A172 (cell line): Measurements from ENCODE around the gene RCBTB2. TPM values are rescaled to one million over a fixed set of nuclear protein-coding genes. Genes with fewer than 3 reads are reported as not detected.
"Not testable (repeated sequence)": the region's sequence is repeated elsewhere in the genome, so short reads cannot be mapped to it uniquely, and the experiment has no call there.

Experiments
- DNase-seq: peaks from one replicate; pipeline ENCODE4 v3.0.0-alpha.2; 2015; ENCODE audit warnings: low spot score
- total RNA-seq: library from RNA; depleted of rRNA; stranded (reverse); fragments of >200 nt; shearing (Covaris generic); gene quantifications from 2 replicates; pipeline ENCODE4 v1.2.3, GENCODE V29; 2014

RCBTB2 gene
- total RNA-seq, 1 experiment from 2014 or later = 7.7 TPM

DNA sequence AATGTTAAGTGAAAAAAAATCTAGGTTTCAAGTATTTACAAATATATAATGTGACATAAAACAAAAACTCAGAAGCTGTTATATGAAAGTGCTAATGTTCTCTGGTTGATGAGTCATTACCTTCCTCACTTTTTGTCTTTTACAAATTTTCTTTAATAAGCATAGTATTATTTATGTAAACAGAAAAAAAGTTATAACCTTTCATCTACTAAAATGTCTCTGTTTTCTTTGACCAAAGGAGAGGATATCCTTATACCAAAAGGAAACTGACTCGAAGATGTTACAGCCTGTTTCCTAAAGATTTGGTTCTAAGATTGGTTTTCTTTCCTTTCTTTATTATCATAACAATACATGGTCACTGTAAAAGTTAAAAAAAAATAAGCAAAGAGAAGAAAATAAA, 38.0 kb downstream of the RCBTB2 start:
- no peak for DNase-seq

- no peak for DNase-seq
Observed at GRCh38 chr13:48493851-48494250, 39.0 kb downstream of the RCBTB2 start.

- no peak for DNase-seq
Observed at GRCh38 chr13:48493066-48493765, 39.7 kb downstream of the RCBTB2 start.

- no peak for DNase-seq
Observed at GRCh38 chr13:48492470-48493065, 40.3 kb downstream of the RCBTB2 start.

- DNase-seq = no peak
Observed at GRCh38 chr13:48492096-48492440, 40.8 kb downstream of the RCBTB2 start.

DNA sequence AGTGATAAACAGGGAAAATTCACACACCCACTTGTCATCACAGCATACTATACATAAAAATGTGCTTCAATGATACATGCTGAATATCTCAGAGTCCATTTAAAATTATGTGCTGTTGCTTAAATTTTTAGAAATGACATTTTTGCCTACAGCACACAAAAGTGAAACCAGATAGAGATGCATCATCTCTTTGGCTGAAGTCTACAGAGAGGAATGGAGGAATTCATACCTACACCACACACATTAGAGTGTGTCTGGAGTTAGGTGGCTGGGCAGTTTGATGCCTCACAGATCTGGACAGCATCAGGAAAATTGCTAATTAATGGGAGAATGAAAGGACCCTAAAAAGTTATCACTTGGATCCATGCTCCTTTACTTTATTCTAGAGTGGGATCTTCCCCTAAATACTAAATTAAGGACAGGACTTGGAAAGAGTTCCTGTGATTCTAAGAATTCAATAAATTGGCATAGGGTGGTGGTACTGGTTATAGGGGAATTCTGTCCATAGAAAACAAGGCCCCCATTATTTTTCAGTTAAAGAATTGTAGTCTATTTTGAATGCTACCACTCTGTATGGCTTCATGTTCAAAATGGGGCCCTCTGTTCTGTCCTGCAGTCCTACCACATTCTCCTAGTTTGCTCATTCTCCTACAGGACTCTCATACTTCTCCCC, 41.3 kb downstream of the RCBTB2 start:
- no peak for DNase-seq

GRCh38 chr13:48490241-48490640, 42.6 kb downstream of the RCBTB2 start:
- DNase-seq = no peak

DNA sequence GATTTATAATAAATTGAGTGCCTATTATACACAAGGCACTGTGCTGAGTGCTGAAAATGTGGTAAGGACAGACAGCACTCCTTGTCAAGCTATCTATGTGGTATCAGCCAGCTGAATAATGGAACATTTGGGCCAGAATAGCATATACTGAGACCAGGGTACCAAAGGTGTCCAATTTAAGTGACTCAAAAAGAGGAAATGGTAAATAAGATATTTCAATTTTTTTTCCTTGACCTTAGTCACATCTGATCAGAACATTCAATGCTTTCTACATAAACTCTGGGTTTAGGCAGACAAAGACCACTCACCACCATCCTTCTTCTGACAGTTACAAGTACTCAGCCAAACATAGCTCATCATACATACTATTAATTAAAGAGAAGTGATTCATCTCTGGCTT, 43.2 kb downstream of the RCBTB2 start:
- no peak for DNase-seq

GRCh38 chr13:48488995-48489394, 43.9 kb downstream of the RCBTB2 start:
- DNase-seq = no peak

DNA sequence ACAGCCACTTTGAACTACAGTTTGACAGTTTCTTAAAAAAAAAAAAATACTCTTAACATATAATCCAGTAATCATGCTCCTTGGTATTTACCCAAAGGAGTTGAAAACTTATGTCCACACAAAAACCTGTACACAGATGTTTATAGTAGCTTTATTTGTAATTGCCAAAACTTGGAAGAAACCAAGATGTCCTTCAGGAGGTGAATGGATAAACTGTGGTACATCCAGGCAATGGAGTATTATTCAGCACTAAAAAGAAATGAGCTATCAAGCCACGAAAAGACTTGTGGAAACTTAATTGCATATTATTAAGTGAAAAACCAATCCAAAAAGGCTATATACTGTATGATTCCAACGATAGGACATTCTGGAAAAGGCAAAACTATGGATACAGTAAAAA, 44.9 kb downstream of the RCBTB2 start:
- no peak for DNase-seq

GRCh38 chr13:48486836-48487235, 46.0 kb downstream of the RCBTB2 start:
- no peak for DNase-seq

GRCh38 chr13:48486362-48486761, 46.5 kb downstream of the RCBTB2 start:
- no peak for DNase-seq

- no peak for DNase-seq
Observed at GRCh38 chr13:48485432-48485831, 47.4 kb downstream of the RCBTB2 start.

GRCh38 chr13:48483575-48483974, 49.3 kb downstream of the RCBTB2 start:
- DNase-seq = no peak

DNA sequence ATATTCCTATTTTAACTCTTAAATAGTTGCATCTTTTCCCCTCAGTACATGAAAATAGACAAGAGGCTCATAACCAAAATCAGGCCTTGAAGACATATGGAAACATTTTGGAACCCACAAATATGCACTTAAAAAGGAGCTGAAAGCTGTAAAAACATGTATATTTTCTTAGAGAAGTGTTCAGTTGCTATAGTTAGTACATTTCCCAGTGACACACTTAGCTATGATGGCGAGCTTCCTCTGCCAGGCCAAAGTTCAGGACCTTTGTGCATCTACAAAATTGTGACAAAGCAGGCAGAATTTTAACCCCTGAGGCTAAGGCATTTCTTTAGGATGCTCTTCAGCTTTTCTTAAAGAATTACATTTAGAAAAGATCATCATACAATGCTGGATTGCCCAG, 54.5 kb downstream of the RCBTB2 start:
- DNase-seq = no peak

DNA sequence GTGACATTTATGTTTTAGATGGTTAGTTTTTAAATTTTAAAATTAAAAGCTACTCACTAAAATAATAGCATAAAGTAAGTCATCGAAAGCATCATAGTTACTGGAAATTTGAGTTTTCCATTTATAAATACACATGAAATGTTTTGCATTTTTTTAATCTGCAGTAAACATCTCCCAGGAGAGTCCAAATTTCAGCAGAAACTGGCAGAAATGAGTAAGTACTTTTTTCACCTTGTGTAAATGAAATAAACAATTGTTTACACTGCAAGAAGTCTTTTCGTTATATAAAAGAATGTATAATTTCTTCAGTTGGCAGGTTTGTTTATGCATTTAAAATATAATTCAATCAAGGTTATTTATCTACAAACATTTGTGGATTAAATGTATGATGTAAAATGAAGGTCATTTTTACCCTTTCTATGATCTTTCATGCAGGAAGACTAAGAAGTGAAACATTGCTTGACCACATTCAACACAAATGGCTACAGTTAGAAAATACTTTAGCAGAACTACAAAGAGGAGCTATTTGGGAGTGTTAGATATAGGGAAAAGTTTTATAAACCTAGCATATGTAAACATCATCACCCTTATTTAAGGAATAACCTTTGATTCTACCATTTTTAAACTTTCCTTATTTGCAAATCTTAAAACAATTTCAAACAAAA, 55.6 kb downstream of the RCBTB2 start:
- no peak for DNase-seq

DNA sequence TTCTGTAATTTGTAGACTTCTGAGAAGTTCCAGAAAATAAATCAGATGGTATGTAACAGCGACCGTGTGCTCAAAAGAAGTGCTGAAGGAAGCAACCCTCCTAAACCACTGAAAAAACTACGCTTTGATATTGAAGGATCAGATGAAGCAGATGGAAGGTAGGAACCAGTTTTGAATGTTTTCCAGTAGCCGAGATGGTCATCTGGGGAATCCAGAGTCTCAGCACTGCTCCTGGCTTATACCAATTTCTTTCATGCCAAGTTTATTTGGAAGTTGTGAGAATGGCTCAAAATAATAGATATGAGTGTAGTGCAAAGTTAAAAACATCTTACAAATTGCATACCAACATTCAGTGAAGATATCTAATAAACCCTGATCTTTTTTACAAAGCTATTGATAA, 56.2 kb downstream of the RCBTB2 start:
- DNase-seq = no peak

DNA sequence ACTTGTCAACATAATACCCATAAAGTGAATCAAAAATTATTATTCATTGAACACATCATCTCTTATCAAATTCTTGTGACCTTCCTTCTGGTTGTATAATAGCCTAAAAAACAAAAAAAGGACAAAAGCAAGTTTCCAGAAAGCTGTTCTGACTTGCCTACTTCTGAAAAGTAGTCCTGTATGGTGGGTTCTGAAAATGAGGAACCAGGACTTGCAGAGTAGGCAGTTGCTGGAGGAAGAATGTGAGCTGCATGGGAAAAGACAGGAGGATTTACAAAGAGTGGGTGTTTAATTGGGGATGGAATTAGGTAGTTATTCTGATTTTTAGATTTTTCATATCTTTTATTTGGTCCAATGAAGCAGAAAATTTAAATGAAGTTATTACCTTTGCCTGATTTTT, 56.7 kb downstream of the RCBTB2 start:
- DNase-seq = no peak

GRCh38 chr13:48475230-48475629, 57.6 kb downstream of the RCBTB2 start:
- no peak for DNase-seq

DNA sequence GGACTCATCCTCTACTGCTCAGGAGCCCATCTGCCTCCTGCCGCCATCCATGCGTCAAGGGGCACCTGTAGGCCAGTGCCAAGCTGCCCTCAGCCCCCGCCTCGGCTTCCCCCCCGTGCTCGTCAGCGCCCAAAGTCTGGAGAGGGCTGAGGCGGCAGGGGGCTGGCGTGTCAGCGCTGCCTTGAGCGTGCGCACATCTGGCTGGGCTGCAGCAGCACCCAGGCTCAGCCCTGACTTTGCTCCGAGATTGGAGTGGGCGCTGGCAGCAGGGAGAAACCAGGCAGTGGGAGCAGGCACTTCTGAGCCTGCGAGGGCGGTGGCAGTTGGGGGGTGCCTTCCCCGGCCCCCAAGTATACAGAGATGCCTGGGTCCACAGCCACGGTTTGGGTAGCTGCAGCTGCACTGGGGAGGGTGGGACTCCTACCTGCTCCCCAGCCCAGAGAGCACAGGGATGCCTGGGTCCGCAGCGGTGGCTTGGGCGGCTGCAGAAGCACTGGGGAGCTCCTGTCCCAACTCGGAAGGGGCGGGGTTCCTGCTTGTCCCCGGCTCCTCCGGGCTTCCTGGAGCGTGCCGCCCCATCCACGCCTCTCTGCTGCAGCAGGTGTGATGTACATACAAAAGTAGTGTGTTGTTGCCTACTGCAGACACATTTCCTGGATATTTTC, 75.2 kb downstream of the RCBTB2 start:
- no peak for DNase-seq

DNA sequence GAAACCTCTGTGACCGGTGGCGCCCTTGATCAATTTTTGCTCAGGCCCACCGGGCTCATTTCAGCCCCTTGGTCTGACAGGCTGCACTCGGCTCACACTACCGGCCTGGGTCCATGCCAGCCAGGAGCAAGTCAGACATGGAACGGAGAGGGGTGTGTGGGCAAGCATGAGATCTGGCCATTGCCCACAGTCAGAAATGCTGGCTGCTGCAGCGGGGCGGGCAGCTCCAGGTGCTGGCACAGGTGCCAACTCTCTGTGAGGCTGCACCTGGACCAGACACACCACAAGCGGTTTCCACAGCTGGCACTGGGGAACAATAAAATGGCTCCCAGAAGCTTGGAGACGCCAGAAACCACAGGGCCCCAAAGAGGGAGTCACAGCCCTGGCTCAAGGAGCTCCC, 76.3 kb downstream of the RCBTB2 start:
- DNase-seq = no peak

DNA sequence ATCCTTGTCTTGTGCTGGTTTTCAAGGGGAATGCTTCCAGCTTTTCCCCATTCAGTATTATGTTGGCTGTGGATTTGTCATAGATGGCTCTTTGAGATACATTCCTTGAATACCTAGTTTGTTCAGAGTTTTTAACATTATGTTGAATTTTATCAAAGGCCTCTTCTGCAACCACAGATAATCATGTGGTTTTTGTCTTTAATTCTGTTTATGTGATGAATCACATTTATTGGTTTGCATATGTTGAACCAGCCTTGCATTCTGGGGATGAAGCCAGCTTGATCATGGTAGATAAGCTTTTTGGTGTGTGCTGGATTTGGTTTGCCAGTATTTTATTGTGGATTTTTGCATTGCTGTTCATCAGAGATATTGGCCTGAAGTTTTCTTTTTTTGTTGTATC, 81.7 kb downstream of the RCBTB2 start:
- not testable (repeated sequence) for DNase-seq
